ENCODE results near the gene CDH24.

- TF ChIP-seq CTCF (IDR thresholded peaks at IDR 0.05 in 2 of 3, conservative IDR thresholded peaks at IDR 0.05 in 1 of 3; ENCODE audit: insufficient read depth in 2 of 3, low read depth in 1 of 3, low read length in 3 of 3) (no peak), SOX6 (IDR thresholded peaks at IDR 0.05) (no peak), SMARCA5 (IDR thresholded peaks at IDR 0.05) (no peak)
These were observed 56.5 kb downstream of the CDH24 start for GRCh38 chr14:23000860-23001259.
